Esophagus muscularis mucosa (tissue), 3 donors: ENCODE measurements around the gene MXRA7.

Source experiments
- POLR2A ChIP-seq: fragments of 450-650 bp; IDR thresholded peaks from one replicate; pipeline ENCODE4 v1.6.1; 2017; ENCODE audit warnings: antibody characterized with exemption, moderate library complexity, mild to moderate bottlenecking, low read depth
- TF ChIP-seq, protein P1 (sequence below), 3 experiments: fragments of 200-600 bp in 2 of 3; fragments of 450-650 bp in 1 of 3; sonication (generic) in 2 of 3; IDR thresholded peaks; one replicate each; pipeline ENCODE4 v1.5.1; 2017 to 2019; ENCODE audit warnings: antibody characterized with exemption in 3 of 3, mild to moderate bottlenecking in 2 of 3, moderate library complexity in 1 of 3

GRCh38 chr17:76673729-76674128 is 37.0 kb downstream of the MXRA7 start:
- TF ChIP-seq, protein P1, sequence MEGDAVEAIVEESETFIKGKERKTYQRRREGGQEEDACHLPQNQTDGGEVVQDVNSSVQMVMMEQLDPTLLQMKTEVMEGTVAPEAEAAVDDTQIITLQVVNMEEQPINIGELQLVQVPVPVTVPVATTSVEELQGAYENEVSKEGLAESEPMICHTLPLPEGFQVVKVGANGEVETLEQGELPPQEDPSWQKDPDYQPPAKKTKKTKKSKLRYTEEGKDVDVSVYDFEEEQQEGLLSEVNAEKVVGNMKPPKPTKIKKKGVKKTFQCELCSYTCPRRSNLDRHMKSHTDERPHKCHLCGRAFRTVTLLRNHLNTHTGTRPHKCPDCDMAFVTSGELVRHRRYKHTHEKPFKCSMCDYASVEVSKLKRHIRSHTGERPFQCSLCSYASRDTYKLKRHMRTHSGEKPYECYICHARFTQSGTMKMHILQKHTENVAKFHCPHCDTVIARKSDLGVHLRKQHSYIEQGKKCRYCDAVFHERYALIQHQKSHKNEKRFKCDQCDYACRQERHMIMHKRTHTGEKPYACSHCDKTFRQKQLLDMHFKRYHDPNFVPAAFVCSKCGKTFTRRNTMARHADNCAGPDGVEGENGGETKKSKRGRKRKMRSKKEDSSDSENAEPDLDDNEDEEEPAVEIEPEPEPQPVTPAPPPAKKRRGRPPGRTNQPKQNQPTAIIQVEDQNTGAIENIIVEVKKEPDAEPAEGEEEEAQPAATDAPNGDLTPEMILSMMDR (IDR thresholded peaks at IDR 0.05) = no peak
- no peak for TF ChIP-seq POLR2A
